OCI-LY7 (cell line): ENCODE results near the gene NR1H2. TPM values are rescaled to one million over a fixed set of nuclear protein-coding genes. Genes with fewer than 3 reads are reported as not detected.

Experiments used
- BruUV-seq: library from RNA; stranded (reverse); fragments of 400-500 nt; replicated peaks from 2 replicates; lab custom pipeline; 2021; lab: Mats Ljungman, UMichigan
- CTCF ChIA-PET: fragments of 300-600 bp; sonication (Branson Sonifier 250); formaldehyde crosslinking; loops from one replicate; lab custom pipeline; 2022; ENCODE audit warnings: antibody characterized with exemption; ENCODE audit not compliant: unreplicated experiment; lab: Charles Lee
- POLR2A ChIA-PET: fragments of 300-600 bp; sonication (Branson Sonifier 250); formaldehyde crosslinking; loops from one replicate; lab custom pipeline; 2022; ENCODE audit warnings: antibody characterized with exemption; lab: Charles Lee
- DNase-seq: peaks from one replicate; pipeline ENCODE4 v3.0.0-alpha.2; 2015; ENCODE audit warnings: low spot score
- H2AFZ ChIP-seq: fragments of 200-600 bp; sonication (generic), shearing (Covaris generic); 2 replicates; pipeline ENCODE4 v1.6.1; 2014; ENCODE audit warnings: mild to moderate bottlenecking, antibody characterized with exemption, low read length, moderate library complexity
- H3K27ac ChIP-seq: fragments of 200-600 bp; sonication (generic); 2 replicates; pipeline ENCODE4 v1.5.1; 2014; ENCODE audit warnings: mixed run types, low read depth, mild to moderate bottlenecking, moderate library complexity, low read length, inconsistent platforms; ENCODE audit not compliant: poor library complexity, severe bottlenecking
- H3K36me3 ChIP-seq: fragments of 200-600 bp; sonication (generic); 2 replicates; pipeline ENCODE4 v1.6.1; 2014; ENCODE audit warnings: mild to moderate bottlenecking, antibody characterized with exemption, low read length, moderate library complexity, mixed read lengths; ENCODE audit not compliant: insufficient read depth
- H3K4me1 ChIP-seq: fragments of 200-600 bp; sonication (generic); 2 replicates; pipeline ENCODE4 v1.5.1; 2014; ENCODE audit warnings: mild to moderate bottlenecking, low read length; ENCODE audit not compliant: insufficient read depth, poor library complexity, severe bottlenecking
- H3K4me2 ChIP-seq: fragments of 200-600 bp; sonication (generic); 2 replicates; pipeline ENCODE4 v1.6.1; 2014; ENCODE audit warnings: mild to moderate bottlenecking, low read length
- H3K4me3 ChIP-seq: fragments of 200-600 bp; sonication (generic); 2 replicates; pipeline ENCODE4 v1.5.1; 2014; ENCODE audit warnings: mild to moderate bottlenecking, low read depth, low read length; ENCODE audit not compliant: poor library complexity, severe bottlenecking
- H3K79me2 ChIP-seq: fragments of 200-600 bp; sonication (generic); 2 replicates; pipeline ENCODE4 v1.6.1; 2016; ENCODE audit warnings: low read depth, mild to moderate bottlenecking, low read length, moderate library complexity, mixed read lengths; ENCODE audit not compliant: insufficient read depth
- H3K9me2 ChIP-seq: fragments of 200-600 bp; sonication (generic); 2 replicates; pipeline ENCODE4 v1.6.1; 2016; ENCODE audit warnings: mild to moderate bottlenecking, low read length, mixed read lengths; ENCODE audit not compliant: insufficient read depth
- H3K9me3 ChIP-seq: fragments of 200-600 bp; sonication (generic); 2 replicates; pipeline ENCODE4 v1.6.1; 2014; ENCODE audit warnings: mild to moderate bottlenecking, mixed run types, low read length, mixed read lengths
- H4K20me1 ChIP-seq: fragments of 200-600 bp; sonication (generic); 2 replicates; pipeline ENCODE4 v1.6.1; 2014; ENCODE audit warnings: mild to moderate bottlenecking, antibody characterized with exemption, low read length, moderate library complexity, mixed read lengths; ENCODE audit not compliant: insufficient read depth
- EZH2phosphoT487 ChIP-seq: fragments of 200-600 bp; sonication (generic); IDR thresholded peaks from 2 replicates; pipeline ENCODE4 v1.6.1; 2018; ENCODE audit warnings: low read depth, borderline replicate concordance, mild to moderate bottlenecking, mixed run types, antibody characterized with exemption, low read length, moderate library complexity, mixed read lengths
- intact Hi-C: fragments of 100-400 bp; cut with micrococcal nuclease; formaldehyde crosslinking; loops from one replicate; pipeline ENCODE4 v1.10.0; 2022; ENCODE audit not compliant: unreplicated experiment
- total RNA-seq, 2 experiments: library from RNA; depleted of rRNA in 1 of 2; stranded (reverse); fragments of >200 nt in 1 of 2; shearing (Covaris generic) in 1 of 2; gene quantifications; 2 replicates each; pipeline ENCODE4 v1.2.3, GENCODE V29; 2014 to 2022
- TF ChIP-seq, protein P1 (sequence below): fragments of 200-600 bp; sonication (generic); conservative IDR thresholded peaks from 2 replicates; pipeline ENCODE4 v1.5.1; 2014; ENCODE audit warnings: mild to moderate bottlenecking, antibody characterized with exemption, low read length, moderate library complexity, mixed read lengths

NR1H2 gene
- total RNA-seq, 2 experiments from 2014 or later = 41.2 to 65.7 TPM

DNA sequence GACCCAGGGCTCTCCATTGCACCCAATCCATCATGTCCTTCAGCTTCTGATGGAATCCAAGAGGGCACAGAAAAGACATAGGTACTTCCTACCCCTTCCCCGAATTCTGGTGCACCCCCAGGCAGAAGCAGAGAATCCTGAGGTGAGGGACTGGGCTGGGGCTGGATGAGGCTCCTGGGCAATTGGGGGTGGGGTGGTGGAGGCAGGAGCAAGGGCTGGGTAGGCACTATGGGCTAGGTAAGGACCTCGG, 44.3 kb upstream of the NR1H2 start:
- Histone ChIP-seq H3K4me2 (peak overlapping the region; percentile 95), H2AFZ (no peak overlapping the region), H3K4me3 (peak overlapping the region; percentile 68), H3K79me2 (peaks cover 28% of the 10 kb centered on the region), H3K9me3 (no peaks in the 10 kb centered on the region), H4K20me1 (peaks cover 2% of the 10 kb centered on the region; the same call in 1 of the 2 replicates), H3K9me2 (no peaks in the 10 kb centered on the region), H3K4me1 (peaks cover 60% of the 10 kb centered on the region), H3K36me3 (peaks cover 48% of the 10 kb centered on the region), H3K27ac (peak overlapping the region; percentile 79)
- intact Hi-C loops = loop anchor here (2.0 kb wide), 1 partner anchor 13 kb away; no protein-coding TSS in a partner anchor
- no TSS peak for BruUV-seq
- no peak for DNase-seq
- no peak for TF ChIP-seq EZH2phosphoT487
- TF ChIP-seq, protein P1, sequence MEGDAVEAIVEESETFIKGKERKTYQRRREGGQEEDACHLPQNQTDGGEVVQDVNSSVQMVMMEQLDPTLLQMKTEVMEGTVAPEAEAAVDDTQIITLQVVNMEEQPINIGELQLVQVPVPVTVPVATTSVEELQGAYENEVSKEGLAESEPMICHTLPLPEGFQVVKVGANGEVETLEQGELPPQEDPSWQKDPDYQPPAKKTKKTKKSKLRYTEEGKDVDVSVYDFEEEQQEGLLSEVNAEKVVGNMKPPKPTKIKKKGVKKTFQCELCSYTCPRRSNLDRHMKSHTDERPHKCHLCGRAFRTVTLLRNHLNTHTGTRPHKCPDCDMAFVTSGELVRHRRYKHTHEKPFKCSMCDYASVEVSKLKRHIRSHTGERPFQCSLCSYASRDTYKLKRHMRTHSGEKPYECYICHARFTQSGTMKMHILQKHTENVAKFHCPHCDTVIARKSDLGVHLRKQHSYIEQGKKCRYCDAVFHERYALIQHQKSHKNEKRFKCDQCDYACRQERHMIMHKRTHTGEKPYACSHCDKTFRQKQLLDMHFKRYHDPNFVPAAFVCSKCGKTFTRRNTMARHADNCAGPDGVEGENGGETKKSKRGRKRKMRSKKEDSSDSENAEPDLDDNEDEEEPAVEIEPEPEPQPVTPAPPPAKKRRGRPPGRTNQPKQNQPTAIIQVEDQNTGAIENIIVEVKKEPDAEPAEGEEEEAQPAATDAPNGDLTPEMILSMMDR = no peak
- ChIA-PET POLR2A (no interaction called here), CTCF (no interaction called here)

DNA sequence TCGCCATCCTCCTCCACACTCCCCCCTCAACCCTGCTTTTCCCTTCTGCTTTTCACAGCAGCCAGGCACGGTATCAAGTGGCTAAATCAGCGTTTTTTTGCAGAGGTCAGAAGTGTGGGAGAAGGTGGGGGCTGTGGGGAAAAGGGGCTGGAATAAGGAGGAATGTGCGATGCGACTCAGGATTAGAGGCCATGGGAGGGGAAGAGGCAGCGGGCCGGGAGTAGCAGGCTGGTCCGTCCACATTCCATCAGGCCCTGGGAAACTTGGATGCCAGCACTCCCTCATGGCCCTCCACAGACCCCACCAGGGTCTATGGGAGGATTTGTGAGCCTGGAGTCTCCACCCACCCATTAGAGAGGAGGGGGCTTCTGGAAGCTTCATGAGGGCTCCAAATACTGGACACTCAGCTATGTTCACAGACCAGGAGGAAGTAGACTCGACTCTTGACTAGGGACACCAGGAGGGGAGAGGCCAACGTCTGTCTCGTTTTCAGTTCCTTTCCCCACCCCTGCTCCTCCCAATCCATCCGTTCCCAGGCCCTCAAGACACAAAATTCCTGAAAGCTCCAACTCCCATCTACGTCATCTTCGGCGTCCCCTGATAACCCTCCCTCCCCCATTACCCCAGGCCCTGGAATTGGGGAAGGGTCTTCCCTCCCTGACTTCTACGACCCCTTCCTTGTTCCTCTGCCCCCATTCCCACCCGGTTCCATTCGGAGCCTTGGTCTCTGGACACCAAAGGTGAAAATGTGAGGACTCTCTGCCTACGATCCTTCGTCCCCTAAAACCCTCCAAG, 43.8 kb upstream of the NR1H2 start:
- H3K4me1 ChIP-seq = peaks cover 59% of the 10 kb centered on the region
- TF ChIP-seq, protein P1 = no peak
- TF ChIP-seq EZH2phosphoT487 = no peak
- no TSS peak for BruUV-seq
- ChIA-PET POLR2A (no interaction called here), CTCF (no interaction called here)
- peaks cover 24% of the 10 kb centered on the region; the same call in 1 of the 2 replicates for H3K79me2 ChIP-seq
- intact Hi-C loops = no loop called here
- peaks cover 53% of the 10 kb centered on the region for H3K36me3 ChIP-seq
- no peak overlapping the region for H2AFZ ChIP-seq
- H3K9me3 ChIP-seq = no peaks in the 10 kb centered on the region
- H3K9me2 ChIP-seq = no peaks in the 10 kb centered on the region
- peak overlapping the region; percentile 68 for H3K4me3 ChIP-seq
- DNase-seq = no peak
- peak overlapping the region; percentile 95 for H3K4me2 ChIP-seq
- no peaks in the 10 kb centered on the region for H4K20me1 ChIP-seq
- peak overlapping the region; percentile 79 for H3K27ac ChIP-seq

DNA sequence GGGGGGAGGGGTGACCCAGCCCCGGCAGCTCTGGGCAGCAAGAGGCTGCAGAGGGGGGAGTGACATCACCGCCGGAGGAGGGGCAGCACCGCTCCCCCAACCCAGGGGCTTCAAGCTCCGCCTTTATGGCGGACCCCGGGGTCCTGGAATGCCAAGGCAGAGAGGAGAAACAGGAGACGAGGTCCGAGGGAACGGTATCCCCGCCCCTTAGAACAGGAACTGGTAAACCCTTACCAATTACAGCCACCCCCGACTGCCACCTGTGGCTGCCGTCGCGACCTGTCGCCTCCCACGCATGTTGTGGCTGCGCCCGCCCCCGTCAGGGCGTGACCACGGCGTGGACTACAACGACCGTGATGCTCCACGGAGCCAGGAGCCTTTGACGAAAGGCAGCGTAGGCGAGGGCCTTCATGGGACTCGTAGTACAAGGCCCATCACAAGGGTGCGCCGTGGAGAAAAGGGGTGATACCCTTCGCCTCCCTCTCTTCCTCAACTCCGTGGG, 43.0 kb upstream of the NR1H2 start:
- DNase-seq = peak; percentile 92
- Histone ChIP-seq H3K36me3 (peaks cover 62% of the 10 kb centered on the region), H3K79me2 (peaks cover 28% of the 10 kb centered on the region), H3K27ac (peak overlapping the region; percentile 79), H4K20me1 (no peaks in the 10 kb centered on the region), H3K4me1 (peaks cover 58% of the 10 kb centered on the region), H2AFZ (no peak overlapping the region), H3K9me3 (no peaks in the 10 kb centered on the region), H3K4me2 (peak overlapping the region; percentile 95), H3K9me2 (no peaks in the 10 kb centered on the region), H3K4me3 (peak overlapping the region; percentile 68)
- TF ChIP-seq EZH2phosphoT487 = no peak
- TF ChIP-seq, protein P1 = no peak; the same call in 1 of the 2 replicates
- BruUV-seq = no TSS peak
- intact Hi-C loops = no loop called here
- ChIA-PET CTCF (no interaction called here), POLR2A (no interaction called here)
